ENCODE data around the gene DTNBP1. TPM values are rescaled to one million over a fixed set of nuclear protein-coding genes. Genes with fewer than 3 reads are reported as not detected.
A peak's percentile ranks its signal among the peaks of the same experiment; 100 is the strongest.

The DTNBP1 gene
- total and polyA plus RNA-seq, 2 of the 8 experiments (the other 6 are each of a cell fraction or from before 2014, with no cell fraction given) = 13.5 to 22.1 TPM

DNA sequence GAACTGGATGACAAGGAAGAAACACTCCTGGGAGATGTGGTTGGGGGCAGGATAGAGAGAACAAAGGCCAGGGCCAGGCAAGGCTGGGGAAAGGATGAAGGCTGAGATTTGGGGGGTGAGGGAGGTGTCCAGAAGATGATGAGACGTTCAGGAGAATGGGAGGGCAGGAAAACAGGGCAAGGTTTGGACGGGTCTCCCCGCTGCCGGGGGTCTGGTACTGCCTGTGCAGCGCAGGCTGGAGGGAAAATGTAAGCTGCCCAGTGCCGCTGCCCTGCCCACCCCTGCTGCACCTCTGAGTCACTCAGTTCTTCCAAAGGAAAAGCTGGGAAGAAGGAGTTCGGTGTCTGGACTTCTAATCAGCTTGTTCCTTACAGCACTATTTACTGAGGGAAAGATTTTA lies 130.9 kb downstream of the DTNBP1 start:
- Histone ChIP-seq H2AFZ (ENCODE audit: low read length) (no peak overlapping the region), H4K20me1 (replicated peaks in 1 of 2; ENCODE audit: control insufficient read depth in 1 of 2, insufficient read depth in 2 of 2, low read length in 2 of 2) (no peaks in the 10 kb centered on the region), H3K4ac (replicated peaks; ENCODE audit: insufficient read length, low read depth, low read length) (no peak overlapping the region), H3K23me2 (ENCODE audit: low read depth, low read length) (no peaks in the 10 kb centered on the region), H3K36me3 (ENCODE audit: control insufficient read depth in 2 of 4, insufficient read depth in 4 of 4, low read length in 3 of 4) (peaks cover 0 to 5% (median 0%) of the 10 kb centered on the region in 4 experiments; a peak in 3 of 8 replicates), H3K79me1 (ENCODE audit: low read depth, low read length) (peaks cover 2% of the 10 kb centered on the region; the same call in 1 of the 2 replicates), H2BK15ac (ENCODE audit: low read length) (no peak overlapping the region), H3K27ac (ENCODE audit: low read depth, low read length) (no peak overlapping the region), H2BK20ac (ENCODE audit: low read length) (no peak overlapping the region), H4K5ac (ENCODE audit: insufficient read length, low read depth, low read length) (no peak overlapping the region), H3K79me2 (ENCODE audit: control insufficient read depth in 1 of 2, insufficient read depth in 2 of 2, low read length in 2 of 2) (no peaks in the 10 kb centered on the region), H3K9me3 (ENCODE audit: insufficient read depth in 2 of 2, low read depth in 1 of 2, low read length in 1 of 2) (peaks cover 4% of the 10 kb centered on the region in 2 experiments; a peak in 1 of 4 replicates), H2AK5ac (ENCODE audit: low read depth, low read length) (no peak overlapping the region), H3K4me2 (ENCODE audit: insufficient read depth in 1 of 2, low read depth in 2 of 2, low read length in 2 of 2) (no peak overlapping the region), H3K23ac (ENCODE audit: insufficient read length) (no peak overlapping the region), H3K27me3 (replicated peaks in 1 of 4; ENCODE audit: control insufficient read depth in 3 of 4, extremely low read depth in 1 of 4, insufficient read depth in 3 of 4, low read length in 3 of 4) (no peaks in the 10 kb centered on the region), H3K18ac (ENCODE audit: extremely low read depth, low read length) (no peak overlapping the region), H3K56ac (replicated peaks; ENCODE audit: insufficient read length, low read depth, low read length) (no peak overlapping the region), H2BK12ac (ENCODE audit: low read depth, low read length) (no peak overlapping the region), H3K4me1 (replicated peaks in 1 of 4; ENCODE audit: control insufficient read depth in 3 of 4, insufficient read depth in 4 of 4, low read length in 3 of 4) (no peaks in the 10 kb centered on the region), H3K4me3 (ENCODE audit: extremely low read depth in 1 of 4, insufficient read depth in 2 of 4, low read depth in 3 of 4, low read length in 4 of 4) (no peak overlapping the region), H4K8ac (ENCODE audit: extremely low read depth, insufficient read depth, low read length) (no peak overlapping the region), H2BK120ac (replicated peaks; ENCODE audit: low read depth, low read length) (no peak overlapping the region), H3K9ac (replicated peaks in 1 of 4; ENCODE audit: extremely low read depth in 1 of 4, low read depth in 3 of 4, low read length in 3 of 4) (no peak overlapping the region), H2BK5ac (ENCODE audit: low read depth, low read length) (no peak overlapping the region), H4K91ac (replicated peaks; ENCODE audit: insufficient read length, low read length) (no peak overlapping the region), H3K14ac (ENCODE audit: insufficient read length) (no peak overlapping the region)
- DNase-seq (ENCODE audit: low read depth in 1 of 2, low spot score in 2 of 2) (peak in 1 of 2 experiments; percentile 32), FAIRE-seq (no peak)
- ChIA-PET POLR2A (ENCODE audit: partially characterized antibody) (interaction anchor here (1.4 kb wide), 1 partner anchor 127 kb away, joined by 3 read pairs; no protein-coding TSS in a partner anchor), CTCF (ENCODE audit: partially characterized antibody) (interaction anchor here (0.6 to 3.3 kb wide), 4 partner anchors 12 to 92 kb away, joined by 3 to 11 read pairs (median 5); no protein-coding TSS in a partner anchor)
- TF ChIP-seq KDM5A (IDR thresholded peaks at IDR 0.05; ENCODE audit: low read length) (no peak), POLR2A (IDR thresholded peaks at IDR 0.05; ENCODE audit: control extremely low read depth in 1 of 2, low read depth in 2 of 2, low read length in 2 of 2) (no peak), EZH2 (IDR thresholded peaks at IDR 0.05; ENCODE audit: low read depth, low read length, severe bottlenecking) (no peak)
- WGBS, 2 experiments (ENCODE audit: extremely low coverage in 1 of 2, insufficient coverage in 1 of 2, insufficient read length in 1 of 2, insufficient replicate concordance in 2 of 2, low coverage in 1 of 2, low lambda C conversion rate in 2 of 2, missing lambda C conversion rate in 1 of 2) = 93% methylated on average over 7 of the region's 7 CpGs; no CpG with 5 or more reads in 1 of the 2 experiments
